ENCODE data around the gene EIF4G3. TPM values are rescaled to one million over a fixed set of nuclear protein-coding genes. Genes with fewer than 3 reads are reported as not detected.

The EIF4G3 gene
- total and polyA plus RNA-seq, 2 donors (not counting 1 experiment from before 2014, with no cell fraction given) = 53.5 to 67.0 TPM

GRCh38 chr1:20998826-20999225 is 177.9 kb downstream of the EIF4G3 start:
- TF ChIP-seq, protein P1, sequence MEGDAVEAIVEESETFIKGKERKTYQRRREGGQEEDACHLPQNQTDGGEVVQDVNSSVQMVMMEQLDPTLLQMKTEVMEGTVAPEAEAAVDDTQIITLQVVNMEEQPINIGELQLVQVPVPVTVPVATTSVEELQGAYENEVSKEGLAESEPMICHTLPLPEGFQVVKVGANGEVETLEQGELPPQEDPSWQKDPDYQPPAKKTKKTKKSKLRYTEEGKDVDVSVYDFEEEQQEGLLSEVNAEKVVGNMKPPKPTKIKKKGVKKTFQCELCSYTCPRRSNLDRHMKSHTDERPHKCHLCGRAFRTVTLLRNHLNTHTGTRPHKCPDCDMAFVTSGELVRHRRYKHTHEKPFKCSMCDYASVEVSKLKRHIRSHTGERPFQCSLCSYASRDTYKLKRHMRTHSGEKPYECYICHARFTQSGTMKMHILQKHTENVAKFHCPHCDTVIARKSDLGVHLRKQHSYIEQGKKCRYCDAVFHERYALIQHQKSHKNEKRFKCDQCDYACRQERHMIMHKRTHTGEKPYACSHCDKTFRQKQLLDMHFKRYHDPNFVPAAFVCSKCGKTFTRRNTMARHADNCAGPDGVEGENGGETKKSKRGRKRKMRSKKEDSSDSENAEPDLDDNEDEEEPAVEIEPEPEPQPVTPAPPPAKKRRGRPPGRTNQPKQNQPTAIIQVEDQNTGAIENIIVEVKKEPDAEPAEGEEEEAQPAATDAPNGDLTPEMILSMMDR (conservative IDR thresholded peaks at IDR 0.05 in 1 of 2, IDR thresholded peaks at IDR 0.05 in 1 of 2; ENCODE audit: low read depth in 1 of 2, low read length in 2 of 2) = no peak
- no peak for TF ChIP-seq EZH2 (IDR thresholded peaks at IDR 0.05; ENCODE audit: low read length, missing control alignments)
- Histone ChIP-seq H3K79me2 (ENCODE audit: control insufficient read depth, insufficient read depth, low read length) (no peaks in the 10 kb centered on the region), H3K9ac (ENCODE audit: insufficient read depth, low read length) (no peak overlapping the region), H3K36me3 (ENCODE audit: control insufficient read depth, insufficient read depth, low read length) (no peaks in the 10 kb centered on the region), H3K4me2 (ENCODE audit: extremely low read depth, insufficient read depth, low read length) (no peak overlapping the region), H3K27me3 (ENCODE audit: control insufficient read depth, insufficient read depth, low read length) (no peaks in the 10 kb centered on the region), H3K9me3 (ENCODE audit: control insufficient read depth, insufficient read depth, low read depth, low read length) (no peaks in the 10 kb centered on the region), H3K4me1 (ENCODE audit: control insufficient read depth, extremely low read depth, insufficient read depth, low read length) (no peaks in the 10 kb centered on the region), H3K27ac (ENCODE audit: insufficient read depth, low read length) (no peak overlapping the region), H2AFZ (ENCODE audit: low read length) (no peak overlapping the region), H3K4me3 (replicated peaks in 1 of 4; ENCODE audit: control extremely low read depth in 1 of 4, insufficient read depth in 1 of 4, low read depth in 3 of 4, low read length in 4 of 4) (no peak overlapping the region), H4K20me1 (ENCODE audit: control insufficient read depth, extremely low read depth, insufficient read depth, low read length) (no peaks in the 10 kb centered on the region)
- no peak for DNase-seq (ENCODE audit: low read depth in 2 of 2)

DNA sequence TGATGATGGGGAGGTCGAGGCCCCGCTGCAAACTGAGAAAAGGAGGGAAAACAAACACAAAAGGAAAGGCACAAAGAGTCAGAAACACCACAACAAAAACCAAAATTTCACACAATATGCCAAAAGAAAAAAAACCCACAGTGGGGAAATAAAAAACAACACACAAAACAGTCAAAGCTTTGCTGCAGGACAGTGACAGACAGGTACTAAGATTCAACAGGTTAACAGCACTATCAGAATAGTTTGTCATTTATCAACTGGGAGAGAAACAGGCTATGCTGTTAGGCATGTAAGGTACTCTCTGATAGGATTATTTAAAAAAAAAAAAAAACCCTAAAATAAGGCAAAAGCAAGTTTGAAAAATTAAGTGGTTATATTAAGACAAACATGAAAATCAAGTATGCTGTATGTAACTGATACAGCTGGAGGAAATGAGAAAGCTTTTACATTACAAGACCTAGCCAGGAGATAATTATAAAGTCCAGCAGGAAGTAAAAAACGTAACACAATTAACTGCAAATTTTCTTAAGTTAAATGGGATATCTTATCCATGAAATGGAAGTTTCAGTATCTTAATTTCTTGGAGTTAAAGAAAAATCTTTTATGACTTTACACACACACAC is 179.0 kb downstream of the EIF4G3 start:
- Histone ChIP-seq H3K27ac (ENCODE audit: insufficient read depth, low read length) (no peak overlapping the region), H4K20me1 (ENCODE audit: control insufficient read depth, extremely low read depth, insufficient read depth, low read length) (no peaks in the 10 kb centered on the region), H3K79me2 (ENCODE audit: control insufficient read depth, insufficient read depth, low read length) (no peaks in the 10 kb centered on the region)

GRCh38 chr1:20996554-20996953 is 180.1 kb downstream of the EIF4G3 start:
- Histone ChIP-seq H4K20me1 (ENCODE audit: control insufficient read depth, extremely low read depth, insufficient read depth, low read length) (no peaks in the 10 kb centered on the region), H3K36me3 (ENCODE audit: control insufficient read depth, insufficient read depth, low read length) (no peaks in the 10 kb centered on the region), H3K4me2 (ENCODE audit: extremely low read depth, insufficient read depth, low read length) (no peak overlapping the region), H3K79me2 (ENCODE audit: control insufficient read depth, insufficient read depth, low read length) (no peaks in the 10 kb centered on the region), H3K4me3 (replicated peaks in 1 of 4; ENCODE audit: control extremely low read depth in 1 of 4, insufficient read depth in 1 of 4, low read depth in 3 of 4, low read length in 4 of 4) (no peak overlapping the region), H3K27ac (ENCODE audit: insufficient read depth, low read length) (no peak overlapping the region), H3K27me3 (ENCODE audit: control insufficient read depth, insufficient read depth, low read length) (no peaks in the 10 kb centered on the region), H3K4me1 (ENCODE audit: control insufficient read depth, extremely low read depth, insufficient read depth, low read length) (peaks cover 2% of the 10 kb centered on the region), H2AFZ (ENCODE audit: low read length) (no peak overlapping the region), H3K9ac (ENCODE audit: insufficient read depth, low read length) (no peak overlapping the region), H3K9me3 (ENCODE audit: control insufficient read depth, insufficient read depth, low read depth, low read length) (no peaks in the 10 kb centered on the region)
- DNase-seq (ENCODE audit: low read depth in 2 of 2) = no peak
- TF ChIP-seq EZH2 (IDR thresholded peaks at IDR 0.05; ENCODE audit: low read length, missing control alignments) = no peak

More for the DNA sequence above, 179.0 kb downstream of the EIF4G3 start:
- Histone ChIP-seq H3K4me1 (ENCODE audit: control insufficient read depth, extremely low read depth, insufficient read depth, low read length) (no peaks in the 10 kb centered on the region), H3K9ac (ENCODE audit: insufficient read depth, low read length) (no peak overlapping the region), H3K4me3 (replicated peaks in 1 of 4; ENCODE audit: control extremely low read depth in 1 of 4, insufficient read depth in 1 of 4, low read depth in 3 of 4, low read length in 4 of 4) (no peak overlapping the region), H3K4me2 (ENCODE audit: extremely low read depth, insufficient read depth, low read length) (no peak overlapping the region), H3K27me3 (ENCODE audit: control insufficient read depth, insufficient read depth, low read length) (no peaks in the 10 kb centered on the region), H3K36me3 (ENCODE audit: control insufficient read depth, insufficient read depth, low read length) (no peaks in the 10 kb centered on the region), H2AFZ (ENCODE audit: low read length) (no peak overlapping the region), H3K9me3 (ENCODE audit: control insufficient read depth, insufficient read depth, low read depth, low read length) (no peaks in the 10 kb centered on the region)
- TF ChIP-seq, protein P1 (conservative IDR thresholded peaks at IDR 0.05 in 1 of 2, IDR thresholded peaks at IDR 0.05 in 1 of 2; ENCODE audit: low read depth in 1 of 2, low read length in 2 of 2) = no peak
- no peak for TF ChIP-seq EZH2 (IDR thresholded peaks at IDR 0.05; ENCODE audit: low read length, missing control alignments)
- DNase-seq (ENCODE audit: low read depth in 2 of 2) = no peak
